Pons (tissue), 1 donor: Measurements from ENCODE around the gene SSU72.
"Not testable (repeated sequence)": the region's sequence is repeated elsewhere in the genome, so short reads cannot be mapped to it uniquely, and the experiment has no call there.

Experiments used
- DNase-seq: peaks from one replicate; pipeline ENCODE4 v3.0.0-alpha.2; 2016; ENCODE audit warnings: low spot score

Gene SSU72

DNA sequence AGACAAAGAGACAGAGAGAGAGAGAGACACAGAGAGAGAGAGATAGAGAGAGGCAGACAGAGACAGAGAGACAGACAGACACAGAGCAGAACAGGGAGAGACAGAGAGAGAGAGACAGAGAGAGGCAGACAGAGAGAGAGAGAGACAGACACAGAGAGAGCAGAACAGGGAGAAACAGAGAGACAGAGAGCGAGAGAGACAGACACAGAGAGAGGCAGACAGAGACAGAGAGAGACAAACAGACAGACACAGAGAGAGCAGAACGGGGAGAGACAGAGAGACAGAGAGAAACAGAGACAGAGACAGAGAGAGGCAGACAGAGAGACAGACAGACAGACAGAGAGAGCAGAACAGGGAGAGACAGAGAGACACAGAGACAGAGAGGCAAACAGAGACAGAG, 20.7 kb upstream of the SSU72 start:
- not testable (repeated sequence) for DNase-seq

DNA sequence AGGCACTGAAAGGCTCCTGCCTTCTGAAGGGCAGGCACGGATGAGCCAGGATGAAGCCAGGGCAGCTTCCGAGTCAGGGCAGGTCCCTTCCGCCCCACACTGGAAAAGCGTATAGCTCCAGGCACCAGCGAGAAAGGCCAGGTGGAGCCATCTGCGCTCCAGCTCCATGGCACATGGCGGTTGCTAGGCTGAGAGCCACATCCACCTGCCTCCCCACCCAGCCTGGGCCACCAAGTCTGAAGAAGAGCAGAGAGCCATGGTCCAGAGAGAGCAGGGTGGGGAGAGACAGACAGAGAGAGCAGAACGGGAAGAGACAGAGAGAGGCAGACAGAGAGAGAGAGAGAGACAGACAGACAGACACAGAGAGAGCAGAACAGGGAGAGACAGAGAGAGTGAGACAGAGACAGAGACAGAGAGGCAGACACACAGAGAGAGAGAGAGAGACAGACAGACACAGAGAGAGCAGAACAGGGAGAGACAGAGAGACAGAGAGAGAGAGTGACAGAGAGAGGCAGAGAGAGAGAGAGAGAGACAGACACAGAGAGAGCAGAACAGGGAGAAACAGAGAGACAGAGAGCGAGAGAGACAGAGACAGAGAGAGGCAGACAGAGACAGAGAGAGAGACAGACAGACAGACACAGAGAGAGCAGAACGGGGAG, 20.1 kb upstream of the SSU72 start:
- no peak for DNase-seq

DNA sequence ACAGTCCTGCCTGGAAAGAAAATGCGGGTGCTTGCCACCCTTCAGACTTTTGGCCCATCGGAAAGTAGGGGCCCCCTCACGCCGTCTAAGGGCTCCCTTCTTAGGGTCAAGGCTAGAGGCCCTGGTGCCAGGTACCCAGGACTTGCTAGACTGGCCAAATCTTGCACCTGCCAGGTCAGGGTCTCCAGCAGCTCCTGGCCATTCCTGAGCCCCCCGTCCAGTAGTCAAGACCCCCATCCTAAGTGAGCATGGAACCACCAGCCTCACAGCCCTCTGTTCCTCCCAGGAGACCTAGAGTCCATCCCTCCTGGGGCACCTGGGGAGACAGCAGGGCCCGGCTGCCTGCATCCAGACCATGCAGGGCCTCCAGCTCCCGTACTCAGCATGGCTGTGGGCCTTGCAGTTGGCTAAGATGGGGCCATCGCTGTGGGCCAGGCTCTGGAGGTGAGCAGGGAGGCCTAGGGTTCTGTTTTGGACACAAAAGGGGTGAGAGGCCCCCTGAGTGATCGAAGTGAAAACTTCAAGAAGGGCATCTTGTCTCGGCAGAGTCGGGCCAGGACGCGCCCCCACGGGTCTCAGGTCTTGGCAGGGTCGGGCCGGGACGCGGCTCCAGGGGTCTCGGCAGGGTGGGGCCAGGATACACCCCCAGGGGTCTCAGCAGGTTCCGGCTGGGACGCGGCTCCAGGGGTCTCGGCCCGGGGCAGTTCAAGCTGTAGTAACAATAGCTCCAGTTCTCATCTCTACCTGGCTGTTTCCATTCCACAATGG, 19.4 kb upstream of the SSU72 start:
- DNase-seq = no peak

DNA sequence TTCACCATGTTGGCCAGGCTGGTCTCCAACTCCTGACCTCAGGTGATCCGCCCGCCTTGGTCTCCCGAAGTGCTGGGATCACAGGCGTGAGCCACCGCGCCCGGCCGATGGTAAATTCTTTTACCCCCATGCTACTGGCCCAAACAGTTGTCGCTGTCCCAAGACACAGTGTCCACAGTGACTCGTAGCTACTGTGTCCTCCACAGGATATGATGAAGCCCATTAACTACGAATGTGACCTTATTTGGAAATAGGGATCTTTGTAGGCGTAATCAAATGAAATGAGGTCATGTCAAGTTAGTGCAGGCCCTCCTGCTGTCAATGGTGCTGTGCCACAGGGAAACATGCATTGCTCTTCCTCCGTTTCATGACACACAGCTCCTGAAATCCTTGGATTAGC, 16.8 kb upstream of the SSU72 start:
- no peak for DNase-seq

DNA sequence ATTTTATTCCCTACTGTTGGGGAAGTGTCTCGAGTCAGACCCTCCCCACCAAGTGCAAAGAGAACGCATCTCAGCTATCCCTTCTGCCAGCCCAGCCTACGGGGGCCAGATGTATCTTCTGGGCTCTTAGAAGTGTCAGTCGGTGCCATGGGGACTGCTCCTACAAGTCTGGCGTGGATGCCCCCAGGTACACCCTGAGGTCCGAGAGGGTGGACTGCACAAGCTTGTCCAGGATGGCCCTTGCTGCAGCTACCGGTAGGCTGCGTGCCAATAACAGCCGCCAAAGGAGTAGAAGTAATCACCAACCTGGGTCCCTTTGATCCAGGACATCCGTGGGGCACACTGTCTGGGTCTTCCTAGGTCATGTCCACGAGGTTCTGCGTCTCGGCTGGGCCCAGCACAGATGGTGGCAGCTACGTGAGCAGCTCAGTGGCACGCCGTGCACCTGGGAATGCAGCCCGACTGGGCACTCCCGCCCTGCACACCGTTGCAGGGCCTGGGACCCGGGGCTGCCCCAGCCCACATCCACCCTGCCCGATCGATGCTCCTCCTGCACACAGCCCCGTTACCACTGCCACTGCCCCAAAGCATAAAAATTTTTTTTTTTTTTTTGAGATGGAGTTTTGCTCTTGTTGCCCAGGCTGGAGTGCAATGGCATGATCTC, 8.8 kb upstream of the SSU72 start:
- no peak for DNase-seq

DNA sequence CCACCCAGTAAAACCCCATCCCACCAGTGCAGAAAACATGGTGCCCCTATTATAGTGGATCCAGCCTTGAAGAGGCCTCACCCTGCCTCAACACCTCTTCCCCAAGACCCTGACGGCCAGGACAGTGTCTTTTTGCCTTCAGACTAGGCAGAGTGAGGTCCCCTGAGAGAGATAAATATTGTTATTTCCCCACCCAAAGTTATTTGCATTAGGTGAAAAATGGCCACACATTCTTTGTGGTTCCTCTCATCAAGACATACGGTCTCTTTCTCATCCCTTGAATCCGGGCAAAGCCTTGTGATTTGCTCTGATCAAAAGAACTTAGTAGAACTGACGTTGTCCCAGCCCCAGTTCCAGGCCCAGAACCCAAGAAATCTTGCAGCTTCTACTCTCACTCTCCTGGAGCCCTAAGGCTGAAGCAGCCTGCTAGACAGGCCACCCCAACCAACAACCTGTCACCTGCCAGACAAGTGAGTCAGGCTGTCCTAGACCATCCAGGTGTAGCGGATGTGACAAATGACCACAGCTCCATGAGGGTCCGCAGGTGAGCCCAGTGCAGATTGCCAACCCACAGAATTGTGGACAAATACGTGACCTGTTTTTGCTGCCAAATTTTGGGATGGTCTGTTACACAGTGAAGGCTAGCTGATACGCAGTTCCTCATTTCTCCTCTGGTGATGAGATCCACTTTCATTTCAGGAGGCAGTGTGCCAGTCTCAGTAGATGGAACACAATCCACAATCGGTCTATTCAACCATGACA, 8.1 kb upstream of the SSU72 start:
- no peak for DNase-seq

DNA sequence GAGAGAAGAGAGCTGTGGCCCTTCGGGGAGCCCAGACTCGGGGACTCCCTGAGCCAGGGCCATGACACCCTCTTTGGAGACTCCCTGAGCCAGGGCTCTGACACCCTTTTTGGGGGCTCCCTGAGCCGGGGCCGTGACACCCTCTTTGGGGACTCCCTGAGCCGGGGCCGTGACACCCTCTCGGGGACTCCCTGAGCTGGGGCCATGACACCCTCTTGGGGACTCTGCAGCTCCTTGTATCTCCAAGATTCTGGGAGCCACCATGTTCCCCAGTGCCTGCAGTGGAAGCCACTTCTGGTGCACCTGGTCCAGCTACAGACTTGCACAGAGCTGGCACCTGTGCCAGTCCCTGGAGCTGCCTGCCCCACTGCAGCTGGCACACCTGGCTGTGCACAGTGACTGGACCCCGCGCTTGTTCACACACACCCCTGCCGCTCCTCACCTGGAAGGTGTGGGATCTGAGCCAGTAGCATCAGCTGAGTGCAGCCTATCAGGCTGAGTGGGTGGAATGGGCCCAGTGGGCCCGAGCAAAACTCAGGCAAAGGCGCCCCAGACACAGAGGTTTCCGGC, 3.8 kb upstream of the SSU72 start:
- no peak for DNase-seq

DNA sequence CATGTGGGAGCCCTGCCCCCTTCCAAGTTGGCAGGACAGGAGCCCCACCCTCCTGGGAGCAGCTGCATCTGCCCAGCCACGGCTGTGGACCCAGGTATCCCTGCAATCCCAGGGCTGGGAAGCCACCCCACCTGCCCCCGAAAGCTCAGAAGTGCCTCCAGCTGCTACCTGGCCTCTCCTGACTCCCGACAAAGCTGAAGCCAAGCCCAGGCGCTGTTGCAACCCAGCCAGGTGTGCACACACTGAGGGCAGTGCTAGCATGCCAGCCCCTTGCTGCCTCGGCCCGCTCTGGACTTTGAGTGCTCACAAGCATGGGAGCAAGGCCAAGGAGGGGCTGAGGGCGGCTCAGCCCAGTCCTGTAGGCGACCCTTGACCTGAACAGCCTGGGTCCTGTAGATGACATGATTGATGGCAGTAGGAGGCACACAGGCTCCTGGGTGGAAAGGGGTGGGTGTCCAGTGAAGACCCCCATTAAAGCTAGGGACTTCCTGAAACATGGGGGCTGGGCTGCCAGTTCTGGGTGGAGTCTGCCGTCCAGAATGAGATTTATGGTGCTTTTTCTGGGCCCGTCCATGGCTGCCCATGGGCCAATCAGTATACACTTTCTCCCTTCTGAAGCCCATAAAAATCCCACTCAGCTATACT, 2.8 kb upstream of the SSU72 start:
- DNase-seq = no peak

DNA sequence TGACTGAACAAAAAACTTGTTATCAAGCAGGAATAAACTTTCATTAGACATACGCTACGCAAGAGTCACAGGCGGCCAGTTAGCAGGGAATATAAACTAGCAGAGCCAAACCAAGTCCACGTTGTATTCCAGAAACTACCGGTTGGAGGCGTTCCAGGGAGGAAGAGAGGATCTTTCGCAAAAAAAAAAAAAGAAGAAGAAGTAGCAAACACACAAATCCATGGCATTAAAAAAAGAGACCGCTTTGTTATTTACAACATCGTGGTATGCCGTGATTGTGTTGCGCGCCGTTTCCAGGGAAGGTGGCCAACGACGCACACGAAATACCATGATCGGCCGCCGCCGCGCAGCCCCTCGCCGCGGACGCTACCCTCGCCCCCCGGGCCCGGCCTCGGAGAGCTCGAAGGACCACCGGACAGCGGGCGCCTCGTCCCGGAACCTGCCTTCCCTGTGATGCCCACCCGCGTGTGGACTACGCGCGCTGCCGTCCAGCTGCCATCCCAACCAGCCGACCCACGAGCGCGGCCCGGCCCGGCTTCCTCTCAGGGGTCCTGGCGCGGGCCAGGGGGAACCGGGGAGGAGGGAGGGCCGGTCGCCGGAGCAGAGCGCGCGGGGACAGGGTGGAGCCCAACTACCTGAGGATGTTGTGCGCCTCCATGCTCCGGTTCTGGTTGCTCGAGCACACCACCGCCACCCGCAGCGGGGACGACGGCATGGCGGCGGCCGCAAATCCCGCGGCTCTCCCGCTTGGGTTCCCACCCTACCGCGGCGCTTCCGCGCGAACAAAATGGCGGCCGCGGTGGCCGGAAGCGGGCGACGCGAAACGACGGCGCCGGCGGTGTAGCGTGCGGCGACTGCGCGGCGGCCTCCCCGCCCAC, 581 bp downstream of the SSU72 start:
- peak; percentile 39 for DNase-seq

DNA sequence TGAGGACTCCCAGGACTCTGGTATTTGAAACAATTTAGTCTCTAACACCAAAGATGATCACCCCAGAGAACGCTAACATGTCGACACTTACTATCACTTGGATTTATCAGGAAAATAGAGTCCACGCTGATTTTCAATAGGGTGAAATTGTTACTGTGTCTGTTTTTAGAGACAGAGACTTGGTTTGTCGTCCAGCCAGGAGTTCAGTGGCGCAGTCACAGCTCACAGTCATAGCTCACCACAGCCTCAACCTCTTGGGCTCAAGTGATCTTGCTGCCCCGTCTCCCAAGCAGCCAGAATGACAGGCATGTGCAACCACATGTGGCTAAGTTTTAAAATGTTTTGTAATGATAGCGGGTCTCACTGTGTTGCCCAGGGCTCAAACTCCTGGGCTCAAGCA, 5.3 kb downstream of the SSU72 start:
- DNase-seq = no peak

DNA sequence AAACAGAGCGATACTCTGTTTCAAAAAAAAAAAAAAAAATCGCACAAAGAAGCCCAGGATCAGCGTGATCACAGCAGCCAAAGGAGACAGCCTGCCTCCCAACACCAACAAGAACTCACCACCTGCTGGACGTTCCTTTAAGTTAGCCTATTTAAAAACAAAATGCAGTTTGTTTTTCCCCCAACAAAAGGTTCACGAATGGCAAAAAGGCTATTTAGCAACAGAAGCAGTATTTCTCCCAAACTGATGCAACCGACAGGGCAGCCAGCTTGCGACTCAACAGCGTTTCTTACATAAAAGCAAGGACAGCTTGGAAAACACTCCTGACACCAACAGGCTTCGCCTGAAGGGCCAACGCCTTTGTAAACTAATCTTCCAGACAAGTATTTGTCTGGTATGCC, 6.8 kb downstream of the SSU72 start:
- peak; percentile 46 for DNase-seq

DNA sequence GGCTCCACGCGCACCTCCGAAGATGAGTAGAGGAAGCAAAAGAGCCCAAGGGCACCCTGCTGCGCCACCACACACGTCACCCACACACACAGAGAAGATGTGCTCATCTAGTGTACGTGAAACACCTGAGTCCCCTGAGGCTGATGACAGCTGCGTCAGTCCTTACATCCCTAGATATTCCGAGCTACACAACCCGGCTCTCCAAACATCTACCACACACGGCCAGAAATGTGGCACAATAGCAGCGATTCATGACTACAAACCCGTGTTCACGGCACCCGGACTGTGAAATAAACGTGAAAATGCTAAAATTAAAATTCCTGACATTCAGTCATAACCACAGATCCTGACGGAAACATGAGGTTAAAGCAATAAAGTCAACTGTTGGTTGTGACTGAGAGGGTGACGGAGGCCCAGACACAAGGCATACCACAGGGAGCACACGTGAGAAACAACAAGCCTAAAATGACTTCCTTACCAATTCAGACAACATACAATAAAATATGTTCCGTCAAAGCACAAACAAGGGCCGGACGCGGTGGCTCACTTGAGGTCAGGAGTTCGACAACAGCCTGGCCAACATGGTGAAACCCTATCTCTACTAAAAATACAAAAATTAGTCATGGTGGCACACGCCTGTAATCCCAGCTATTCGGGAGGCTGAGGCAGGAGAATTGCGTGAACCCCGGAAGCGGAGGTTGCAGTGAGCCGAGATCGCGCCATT, 7.3 kb downstream of the SSU72 start:
- DNase-seq = no peak

DNA sequence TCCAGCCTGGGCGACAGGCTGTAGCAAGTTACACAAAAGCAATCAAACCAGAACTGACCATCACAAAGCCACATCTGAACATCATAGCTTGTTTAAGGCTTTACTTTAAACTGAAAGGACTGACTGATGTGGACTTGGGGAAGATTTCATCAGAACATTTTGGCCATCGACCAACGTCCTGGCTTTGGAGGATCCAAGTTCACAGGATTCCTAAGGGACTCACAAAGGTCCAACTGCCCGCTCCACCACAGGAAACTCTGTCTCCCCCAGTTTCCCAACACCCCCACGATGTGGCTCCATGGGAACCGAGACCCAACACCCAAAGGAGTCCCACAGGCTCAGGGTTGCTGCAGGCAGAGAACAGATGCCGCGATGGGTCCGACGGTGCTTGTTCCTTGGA, 9.3 kb downstream of the SSU72 start:
- DNase-seq = no peak

DNA sequence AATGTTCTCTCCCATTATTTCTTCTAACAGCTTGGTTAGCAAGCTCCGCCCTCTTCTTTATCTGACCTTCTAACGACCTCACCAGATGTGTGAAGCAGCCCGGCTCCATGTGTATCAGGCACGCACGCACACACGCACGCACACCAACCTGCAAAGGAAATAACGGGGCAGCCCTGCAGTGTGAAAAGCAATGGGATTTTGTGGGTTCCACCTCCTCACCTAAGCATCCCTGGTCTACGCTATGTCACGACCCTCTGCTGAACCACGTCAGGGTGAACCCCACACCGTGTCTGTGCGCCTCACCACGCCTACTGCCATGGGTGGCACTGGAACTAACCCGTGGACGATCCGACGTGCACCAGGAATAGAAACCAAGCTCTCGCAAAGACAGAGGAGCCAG, 10.4 kb downstream of the SSU72 start:
- DNase-seq = no peak

DNA sequence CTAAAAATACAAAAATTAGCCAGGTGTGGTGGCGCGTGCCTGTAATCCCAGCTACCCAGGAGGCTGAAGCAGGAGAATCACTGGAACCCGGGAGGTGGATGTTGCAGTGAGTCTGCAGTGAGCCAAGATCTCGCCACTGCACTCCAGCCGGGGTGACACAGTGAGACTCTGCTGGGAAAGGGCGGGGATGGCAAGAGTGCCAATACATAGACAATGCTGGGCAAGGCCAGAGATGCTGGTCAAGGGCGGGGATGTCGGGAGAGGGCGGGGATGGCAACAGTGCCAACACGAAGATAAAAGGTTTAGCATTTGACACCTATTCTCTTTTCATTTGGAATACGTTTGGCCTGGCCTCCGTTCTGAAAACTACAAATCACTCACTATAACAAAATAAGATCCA, 11.0 kb downstream of the SSU72 start:
- no peak for DNase-seq

DNA sequence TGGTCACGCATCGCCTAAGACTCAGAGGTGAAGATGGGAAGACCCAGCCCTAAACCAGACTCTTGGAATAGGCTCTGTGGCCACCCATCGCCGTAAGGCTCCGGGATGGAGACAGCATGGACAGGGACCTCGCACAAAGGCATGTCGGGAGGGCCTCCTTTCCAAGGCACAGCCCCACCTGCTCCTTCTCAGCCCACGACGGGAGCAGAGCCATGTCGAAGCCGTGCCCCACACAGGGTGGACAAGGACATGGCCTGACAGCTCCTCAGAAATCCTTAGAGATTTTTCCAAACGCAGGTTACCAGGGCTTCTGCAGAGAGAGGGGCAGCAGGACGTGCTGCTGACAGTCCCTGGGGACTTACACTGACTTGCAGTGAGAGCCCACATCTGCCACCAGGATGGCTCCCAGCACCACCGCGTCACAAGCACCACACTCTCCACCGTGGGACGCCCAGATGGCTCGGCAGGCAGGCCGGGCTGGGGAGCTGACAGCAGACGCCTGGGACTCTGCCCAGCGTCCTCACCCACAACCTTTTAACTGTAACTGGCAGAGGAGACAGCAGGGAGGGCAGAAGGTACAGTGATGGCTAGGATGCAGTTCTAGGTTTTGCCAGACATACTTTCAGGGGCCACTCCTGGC, 12.0 kb downstream of the SSU72 start:
- DNase-seq = no peak

DNA sequence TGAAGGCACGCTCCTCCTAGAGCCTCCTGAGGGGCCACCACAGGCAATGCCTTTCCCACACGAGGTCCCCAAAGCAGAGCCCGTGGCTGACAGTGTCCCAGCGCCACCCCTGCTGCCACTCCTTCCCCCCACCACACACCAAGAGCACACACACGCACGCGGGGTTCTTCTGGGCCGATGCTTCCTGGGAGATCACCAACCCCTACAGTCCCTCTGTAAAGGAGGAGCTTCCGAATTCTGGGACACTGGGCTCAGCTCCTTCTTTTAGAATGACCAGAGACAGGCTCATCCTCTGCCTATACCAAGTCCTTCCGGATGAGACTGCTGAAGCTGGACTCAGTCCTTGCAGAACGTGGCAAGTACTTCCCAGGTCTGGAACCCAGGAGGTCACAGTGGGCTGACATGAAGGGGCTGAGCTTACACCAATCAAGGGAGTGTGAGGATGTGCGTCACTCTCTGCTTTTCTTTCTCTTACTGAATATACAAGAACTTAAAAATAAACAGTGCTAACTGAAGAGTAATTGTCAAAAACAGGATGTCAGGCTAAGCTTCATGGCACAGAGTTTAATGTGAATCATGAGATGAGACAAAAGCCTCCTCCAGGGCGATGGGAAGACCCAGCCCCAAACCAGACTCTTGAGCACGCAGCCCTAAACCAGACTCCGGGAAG, 12.7 kb downstream of the SSU72 start:
- DNase-seq = no peak

DNA sequence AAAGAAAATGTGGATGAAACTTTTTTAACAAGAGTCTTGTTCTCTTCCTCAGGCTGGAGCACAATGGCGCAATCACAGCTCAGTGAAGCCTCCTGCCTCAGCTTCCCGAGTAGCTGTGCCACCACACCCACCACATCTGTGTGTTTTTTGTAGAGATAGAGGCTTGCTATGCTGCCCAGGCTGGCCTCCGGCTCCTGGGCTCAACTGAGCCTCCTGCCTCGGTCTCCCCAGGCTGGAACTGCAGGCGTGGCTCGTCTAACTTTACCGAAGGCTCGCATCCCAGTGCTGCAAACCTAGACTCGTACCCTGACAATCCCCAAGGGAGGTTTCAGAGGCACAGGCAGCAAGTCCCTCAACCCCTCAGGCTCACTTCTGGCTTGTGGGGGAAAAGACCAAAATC, 14.5 kb downstream of the SSU72 start:
- DNase-seq = no peak

DNA sequence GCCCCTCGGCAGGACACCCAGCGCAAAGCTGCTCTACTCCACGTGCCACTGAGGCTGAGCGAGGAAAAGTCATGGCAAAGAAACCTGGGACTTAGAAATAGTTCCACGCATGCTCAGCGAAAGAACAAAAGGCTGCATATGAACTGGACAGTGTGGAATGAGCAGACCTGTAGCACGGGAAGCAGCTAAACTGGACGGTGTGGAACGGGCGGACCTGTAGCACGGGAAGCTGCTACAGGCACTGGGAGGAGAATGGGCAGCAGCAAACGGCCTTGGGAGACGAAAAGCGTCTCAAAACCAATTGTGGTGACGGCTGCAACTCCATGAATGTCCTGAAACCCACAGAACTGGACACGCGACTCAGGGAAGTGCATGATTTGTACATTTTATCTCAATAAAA, 15.6 kb downstream of the SSU72 start:
- no peak for DNase-seq
